Liver (tissue), 9 donors: ENCODE measurements around the gene KNDC1. TPM values are rescaled to one million over a fixed set of nuclear protein-coding genes. Genes with fewer than 3 reads are reported as not detected.
"Not testable (repeated sequence)": the region's sequence is repeated elsewhere in the genome, so short reads cannot be mapped to it uniquely, and the experiment has no call there.

Experiments
- DNase-seq: peaks from one replicate; pipeline ENCODE4 v3.0.0-alpha.2; 2017; ENCODE audit warnings: low spot score
- H3K27ac ChIP-seq, 2 donors: one replicate each; pipeline ENCODE4 v1.7.0; 2013; ENCODE audit warnings: inconsistent platforms in 2 of 2, low read length in 2 of 2, control low read depth in 1 of 2, low read depth in 1 of 2, mild to moderate bottlenecking in 1 of 2
- H3K27me3 ChIP-seq, 4 donors: one replicate each; pipeline versions ENCODE4 v1.6.1 to v1.7.0; 2013; ENCODE audit warnings: low read length in 3 of 4, inconsistent platforms in 1 of 4, mild to moderate bottlenecking in 1 of 4, moderate library complexity in 1 of 4; ENCODE audit not compliant: control insufficient read depth in 4 of 4, insufficient read depth in 4 of 4
- H3K36me3 ChIP-seq, 4 donors: one replicate each; pipeline versions ENCODE4 v1.6.1 to v1.7.0; 2013; ENCODE audit warnings: low read length in 3 of 4, mild to moderate bottlenecking in 3 of 4, low read depth in 1 of 4, moderate library complexity in 1 of 4; ENCODE audit not compliant: control insufficient read depth in 4 of 4, insufficient read depth in 3 of 4
- H3K4me1 ChIP-seq, 4 donors: one replicate each; pipeline versions ENCODE4 v1.6.1 to v1.7.0; 2013; ENCODE audit warnings: low read length in 3 of 4, mild to moderate bottlenecking in 3 of 4, moderate library complexity in 1 of 4; ENCODE audit not compliant: control insufficient read depth in 4 of 4, insufficient read depth in 4 of 4
- H3K4me3 ChIP-seq, 3 donors: one replicate each; pipeline versions ENCODE4 v1.6.1 to v1.7.0; 2013; ENCODE audit warnings: low read length in 3 of 3, control low read depth in 1 of 3, low read depth in 1 of 3, mild to moderate bottlenecking in 1 of 3
- H3K9ac ChIP-seq, 2 donors: one replicate each; pipeline ENCODE4 v1.7.0; 2013; ENCODE audit warnings: low read length in 2 of 2, mild to moderate bottlenecking in 2 of 2, moderate library complexity in 2 of 2, control low read depth in 1 of 2, low read depth in 1 of 2
- H3K9me3 ChIP-seq, 4 donors: one replicate each; pipeline versions ENCODE4 v1.6.1 to v1.7.0; 2013; ENCODE audit warnings: low read length in 3 of 4; ENCODE audit not compliant: control insufficient read depth in 4 of 4
- HNF4A ChIP-seq, 2 donors: conservative IDR thresholded peaks; 2 replicates each; pipeline ENCODE4 v1.6.1; 2016; ENCODE audit warnings: antibody characterized with exemption in 2 of 2, mild to moderate bottlenecking in 2 of 2
- HNF4G ChIP-seq: IDR thresholded peaks from 2 replicates; pipeline ENCODE4 v1.6.1; 2016; ENCODE audit warnings: antibody characterized with exemption
- JUND ChIP-seq, 2 donors: IDR thresholded peaks; 2 replicates each; pipeline ENCODE4 v1.6.1; 2016; ENCODE audit warnings: antibody characterized with exemption in 2 of 2
- NR2F2 ChIP-seq: IDR thresholded peaks from 2 replicates; pipeline ENCODE4 v1.6.1; 2016; ENCODE audit warnings: antibody characterized with exemption
- SP1 ChIP-seq: IDR thresholded peaks from 2 replicates; pipeline ENCODE4 v1.6.1; 2018; ENCODE audit warnings: antibody characterized with exemption, mild to moderate bottlenecking
- TAF1 ChIP-seq: conservative IDR thresholded peaks from 2 replicates; pipeline ENCODE4 v1.6.1; 2016; ENCODE audit warnings: antibody characterized with exemption, mild to moderate bottlenecking
- ZBTB33 ChIP-seq: IDR thresholded peaks from 2 replicates; pipeline ENCODE4 v1.6.1; 2016; ENCODE audit warnings: antibody characterized with exemption
- WGBS: extraction: QIAGEN DNeasy Blood & Tissue Kit; methylation state at CpG from one replicate; pipeline ENCODE4 v1.1.7; 2013; 5-methylcytosine and 5-hydroxymethylcytosine counted together
- polyA plus RNA-seq, 2 donors: library from polyadenylated mRNA; stranded (reverse) in 1 of 2; unstranded in 1 of 2; fragments of 200-250 nt in 1 of 2; fragments of >200 nt in 1 of 2; fragmentation: Nextera tagmentation in 1 of 2; extraction: Ambion mirVana in 1 of 2; gene quantifications; one replicate each; pipeline versions ENCODE4 v1.2.1 to v1.2.3, GENCODE V29; 2013 to 2015
- total RNA-seq, 2 donors: library from RNA; depleted of rRNA; stranded (reverse); fragments of >200 nt; gene quantifications; one replicate each; pipeline ENCODE4 v1.2.3, GENCODE V29; 2014
- TF ChIP-seq, protein P1 (sequence below): IDR thresholded peaks from 2 replicates; pipeline ENCODE4 v1.6.1; 2016; ENCODE audit warnings: antibody characterized with exemption
- TF ChIP-seq, protein P2 (sequence below): IDR thresholded peaks from 2 replicates; pipeline ENCODE4 v1.6.1; 2016; ENCODE audit warnings: antibody characterized with exemption, mild to moderate bottlenecking
- TF ChIP-seq, protein P3 (sequence below): IDR thresholded peaks from 2 replicates; pipeline ENCODE4 v1.6.1; 2016; ENCODE audit warnings: antibody characterized with exemption
- donor health status: healthy.
- donor health status: healthy.
- donor health status: healthy.
- donor health status: healthy.
- donor health status: healthy.

The KNDC1 gene
- total and polyA plus RNA-seq, 4 donors: 0.53 to 12.9 (median 4.3) TPM

DNA sequence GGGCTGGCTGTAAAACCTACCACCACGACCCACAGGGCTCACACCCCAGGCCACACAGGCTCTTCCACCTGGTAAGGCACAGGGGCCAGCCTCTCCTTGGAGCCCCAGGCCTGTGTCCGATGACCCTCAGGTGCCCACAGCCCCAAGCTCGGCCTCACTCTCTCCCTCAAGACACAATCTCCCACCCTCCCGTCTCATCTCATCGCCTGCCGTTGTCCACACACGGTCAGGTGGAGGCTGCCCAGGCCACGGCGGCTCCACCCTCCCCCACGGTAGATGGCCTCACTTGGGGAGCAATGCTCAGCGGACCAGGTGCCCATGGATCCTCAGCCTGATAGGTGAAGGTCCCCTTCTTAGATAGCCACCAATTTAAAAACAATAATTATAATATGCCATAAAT lies 61.3 kb downstream of the KNDC1 start (continued):
- TF ChIP-seq ZBTB33 (no peak), SP1 (no peak)

- not testable (repeated sequence) for H3K4me1 ChIP-seq, H3K27ac ChIP-seq, DNase-seq, H3K36me3 ChIP-seq, H3K4me3 ChIP-seq, H3K27me3 ChIP-seq, H3K9ac ChIP-seq, H3K9me3 ChIP-seq
- WGBS: 89% methylated on average over 18 of the region's 22 CpGs
Observed at GRCh38 chr10:133221756-133222155, 61.7 kb downstream of the KNDC1 start.

- Histone ChIP-seq H3K27ac (no peak overlapping the region), H3K27me3 (peaks cover 0 to 5% (median 2%) of the 10 kb centered on the region in 4 donors), H3K9ac (no peak overlapping the region), H3K4me1 (no peaks in the 10 kb centered on the region), H3K9me3 (no peaks in the 10 kb centered on the region), H3K4me3 (no peak overlapping the region), H3K36me3 (no peaks in the 10 kb centered on the region)
- TF ChIP-seq, protein P1, sequence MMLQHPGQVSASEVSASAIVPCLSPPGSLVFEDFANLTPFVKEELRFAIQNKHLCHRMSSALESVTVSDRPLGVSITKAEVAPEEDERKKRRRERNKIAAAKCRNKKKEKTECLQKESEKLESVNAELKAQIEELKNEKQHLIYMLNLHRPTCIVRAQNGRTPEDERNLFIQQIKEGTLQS: no peak
- TF ChIP-seq SP1: no peak
- no peak for TF ChIP-seq HNF4G
- TF ChIP-seq HNF4A (conservative IDR thresholded peaks at IDR 0.05): no peak
- TF ChIP-seq, protein P2, sequence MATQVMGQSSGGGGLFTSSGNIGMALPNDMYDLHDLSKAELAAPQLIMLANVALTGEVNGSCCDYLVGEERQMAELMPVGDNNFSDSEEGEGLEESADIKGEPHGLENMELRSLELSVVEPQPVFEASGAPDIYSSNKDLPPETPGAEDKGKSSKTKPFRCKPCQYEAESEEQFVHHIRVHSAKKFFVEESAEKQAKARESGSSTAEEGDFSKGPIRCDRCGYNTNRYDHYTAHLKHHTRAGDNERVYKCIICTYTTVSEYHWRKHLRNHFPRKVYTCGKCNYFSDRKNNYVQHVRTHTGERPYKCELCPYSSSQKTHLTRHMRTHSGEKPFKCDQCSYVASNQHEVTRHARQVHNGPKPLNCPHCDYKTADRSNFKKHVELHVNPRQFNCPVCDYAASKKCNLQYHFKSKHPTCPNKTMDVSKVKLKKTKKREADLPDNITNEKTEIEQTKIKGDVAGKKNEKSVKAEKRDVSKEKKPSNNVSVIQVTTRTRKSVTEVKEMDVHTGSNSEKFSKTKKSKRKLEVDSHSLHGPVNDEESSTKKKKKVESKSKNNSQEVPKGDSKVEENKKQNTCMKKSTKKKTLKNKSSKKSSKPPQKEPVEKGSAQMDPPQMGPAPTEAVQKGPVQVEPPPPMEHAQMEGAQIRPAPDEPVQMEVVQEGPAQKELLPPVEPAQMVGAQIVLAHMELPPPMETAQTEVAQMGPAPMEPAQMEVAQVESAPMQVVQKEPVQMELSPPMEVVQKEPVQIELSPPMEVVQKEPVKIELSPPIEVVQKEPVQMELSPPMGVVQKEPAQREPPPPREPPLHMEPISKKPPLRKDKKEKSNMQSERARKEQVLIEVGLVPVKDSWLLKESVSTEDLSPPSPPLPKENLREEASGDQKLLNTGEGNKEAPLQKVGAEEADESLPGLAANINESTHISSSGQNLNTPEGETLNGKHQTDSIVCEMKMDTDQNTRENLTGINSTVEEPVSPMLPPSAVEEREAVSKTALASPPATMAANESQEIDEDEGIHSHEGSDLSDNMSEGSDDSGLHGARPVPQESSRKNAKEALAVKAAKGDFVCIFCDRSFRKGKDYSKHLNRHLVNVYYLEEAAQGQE: no peak
- TF ChIP-seq, protein P3, sequence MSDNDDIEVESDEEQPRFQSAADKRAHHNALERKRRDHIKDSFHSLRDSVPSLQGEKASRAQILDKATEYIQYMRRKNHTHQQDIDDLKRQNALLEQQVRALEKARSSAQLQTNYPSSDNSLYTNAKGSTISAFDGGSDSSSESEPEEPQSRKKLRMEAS: no peak
- TF ChIP-seq TAF1: no peak
- no peak for TF ChIP-seq ZBTB33
- no peak for TF ChIP-seq JUND (IDR thresholded peaks at IDR 0.05)
- no peak for TF ChIP-seq NR2F2
- no peak for DNase-seq
- WGBS: 66% methylated on average over 14 of the region's 14 CpGs
Observed at GRCh38 chr10:133224076-133224475, 64.1 kb downstream of the KNDC1 start.
